C4-2B (cell line): ENCODE data around the gene HOXB1.

ENCODE experiments used
- H3K27ac ChIP-seq: fragments of 450-650 bp; 2 replicates; pipeline ENCODE4 v1.5.1; 2017
- ZFX ChIP-seq: fragments of 450-650 bp; IDR thresholded peaks from 2 replicates; pipeline ENCODE4 v1.6.1; 2017
- TF ChIP-seq, protein P1 (sequence below): fragments of 450-650 bp; conservative IDR thresholded peaks from 2 replicates; pipeline ENCODE4 v1.5.1; 2017; ENCODE audit warnings: mild to moderate bottlenecking

HOXB1 gene

DNA sequence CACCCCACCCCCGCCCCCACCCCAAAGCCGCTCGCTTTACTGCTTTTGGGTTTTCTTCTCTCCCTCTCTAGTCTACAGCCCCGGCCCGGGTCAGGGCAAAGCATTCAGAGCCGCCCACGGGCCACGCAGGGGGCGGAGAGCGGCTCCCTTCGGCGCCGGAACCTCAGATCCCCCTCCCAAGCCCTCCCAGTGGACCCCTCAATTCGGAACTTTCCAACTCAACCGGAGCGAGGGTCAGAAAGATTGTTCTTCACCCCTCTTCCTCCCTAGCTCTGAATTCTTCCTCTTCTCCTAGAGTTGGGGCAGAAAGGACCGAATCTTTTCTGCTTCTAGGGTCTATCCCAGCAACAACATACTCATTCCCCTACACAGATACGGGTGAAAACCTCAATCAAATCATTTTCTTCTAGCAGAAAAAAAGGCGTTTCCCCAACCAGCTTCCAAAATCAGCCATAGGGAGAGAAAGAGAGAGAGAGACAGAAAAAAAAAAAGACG lies 13.1 kb upstream of the HOXB1 start:
- no peak overlapping the region for H3K27ac ChIP-seq
- TF ChIP-seq ZFX, result no peak
- TF ChIP-seq, protein P1, sequence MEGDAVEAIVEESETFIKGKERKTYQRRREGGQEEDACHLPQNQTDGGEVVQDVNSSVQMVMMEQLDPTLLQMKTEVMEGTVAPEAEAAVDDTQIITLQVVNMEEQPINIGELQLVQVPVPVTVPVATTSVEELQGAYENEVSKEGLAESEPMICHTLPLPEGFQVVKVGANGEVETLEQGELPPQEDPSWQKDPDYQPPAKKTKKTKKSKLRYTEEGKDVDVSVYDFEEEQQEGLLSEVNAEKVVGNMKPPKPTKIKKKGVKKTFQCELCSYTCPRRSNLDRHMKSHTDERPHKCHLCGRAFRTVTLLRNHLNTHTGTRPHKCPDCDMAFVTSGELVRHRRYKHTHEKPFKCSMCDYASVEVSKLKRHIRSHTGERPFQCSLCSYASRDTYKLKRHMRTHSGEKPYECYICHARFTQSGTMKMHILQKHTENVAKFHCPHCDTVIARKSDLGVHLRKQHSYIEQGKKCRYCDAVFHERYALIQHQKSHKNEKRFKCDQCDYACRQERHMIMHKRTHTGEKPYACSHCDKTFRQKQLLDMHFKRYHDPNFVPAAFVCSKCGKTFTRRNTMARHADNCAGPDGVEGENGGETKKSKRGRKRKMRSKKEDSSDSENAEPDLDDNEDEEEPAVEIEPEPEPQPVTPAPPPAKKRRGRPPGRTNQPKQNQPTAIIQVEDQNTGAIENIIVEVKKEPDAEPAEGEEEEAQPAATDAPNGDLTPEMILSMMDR, result no peak

DNA sequence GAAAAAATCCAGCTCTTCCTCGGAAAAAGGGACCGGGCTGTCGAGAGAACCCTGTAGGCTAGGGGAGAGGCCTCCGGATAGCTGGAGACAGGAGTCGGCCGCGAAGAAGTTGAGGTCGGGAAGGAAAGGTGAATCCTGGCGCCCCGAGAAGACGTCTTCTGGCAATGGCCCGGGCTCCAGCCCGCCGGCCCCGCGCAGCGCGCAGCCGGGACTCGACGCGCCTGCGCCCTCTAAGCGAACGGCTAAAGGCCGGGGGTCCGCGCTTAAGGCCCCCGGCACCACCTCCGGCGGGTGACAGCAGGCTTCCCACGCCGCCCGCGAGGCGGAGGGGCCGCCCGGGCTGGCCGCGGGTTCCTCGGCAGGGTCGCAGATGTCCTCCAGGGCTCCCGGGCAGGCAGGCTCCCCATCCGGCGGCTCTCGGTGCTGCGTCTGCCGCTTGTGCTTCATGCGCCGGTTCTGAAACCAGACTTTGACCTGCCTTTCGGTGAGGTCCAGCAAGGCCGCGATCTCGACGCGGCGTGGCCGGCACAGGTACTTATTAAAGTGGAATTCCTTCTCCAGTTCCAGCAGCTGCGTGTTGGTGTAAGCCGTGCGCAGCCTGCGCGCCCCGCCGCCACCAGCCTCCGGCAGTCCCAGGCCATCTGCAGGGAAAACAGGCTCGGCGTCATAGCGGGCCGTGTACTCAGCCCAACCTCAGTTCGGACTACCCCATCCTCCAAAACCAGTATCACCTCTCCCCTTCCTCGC lies 12.5 kb upstream of the HOXB1 start:
- TF ChIP-seq ZFX, result no peak
- TF ChIP-seq, protein P1, result no peak
- H3K27ac ChIP-seq, result no peak overlapping the region

- H3K27ac ChIP-seq, result no peak overlapping the region
- TF ChIP-seq, protein P1, result no peak
- TF ChIP-seq ZFX, result no peak
Observed at GRCh38 chr17:48542698-48543106, 11.9 kb upstream of the HOXB1 start.

GRCh38 chr17:48542114-48542656 lies 11.4 kb upstream of the HOXB1 start:
- no peak overlapping the region for H3K27ac ChIP-seq
- TF ChIP-seq ZFX, result no peak
- TF ChIP-seq, protein P1, result no peak

- no peak for TF ChIP-seq ZFX
- TF ChIP-seq, protein P1, result no peak
- no peak overlapping the region for H3K27ac ChIP-seq
Observed at GRCh38 chr17:48541577-48542113, 10.8 kb upstream of the HOXB1 start.

- TF ChIP-seq, protein P1, result no peak
- no peak for TF ChIP-seq ZFX
- no peak overlapping the region for H3K27ac ChIP-seq
Observed at GRCh38 chr17:48541036-48541576, 10.3 kb upstream of the HOXB1 start.

DNA sequence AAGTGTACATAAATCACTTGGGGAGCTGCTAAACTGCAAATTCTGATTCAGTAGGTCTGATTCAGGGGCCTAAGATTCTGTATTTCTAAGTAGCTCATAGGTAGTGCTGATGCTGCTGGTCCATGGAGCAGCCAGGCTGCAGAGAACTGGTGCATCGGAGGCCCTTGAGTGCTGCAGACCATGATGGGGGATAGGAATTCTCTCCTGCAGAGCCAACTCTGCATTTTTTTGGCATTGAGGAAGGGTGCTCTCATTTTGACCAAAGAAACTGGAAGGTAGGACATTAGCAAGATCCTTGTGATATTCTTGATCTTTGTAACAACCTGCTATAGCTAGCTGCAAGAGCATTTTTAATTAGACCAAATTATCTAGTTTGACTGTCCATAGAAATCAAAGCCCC lies 9.4 kb upstream of the HOXB1 start:
- no peak overlapping the region for H3K27ac ChIP-seq
- TF ChIP-seq, protein P1, result no peak
- no peak for TF ChIP-seq ZFX
